NCI-H460 (cell line): ENCODE data around the gene GLI2. TPM values are rescaled to one million over a fixed set of nuclear protein-coding genes. Genes with fewer than 3 reads are reported as not detected.

ENCODE experiments used
- DNase-seq: peaks from one replicate; pipeline ENCODE4 v3.0.0-alpha.2; 2016; ENCODE audit warnings: low read depth; ENCODE audit errors: extremely low read depth
- polyA plus RNA-seq: library from polyadenylated mRNA; depleted of rRNA; stranded (reverse); fragments of >200 nt; gene quantifications from 2 replicates; pipeline ENCODE4 v1.2.3, GENCODE V29; 2014; cell fraction: nucleus; rRNA removed
- total RNA-seq: library from RNA; depleted of rRNA; stranded (reverse); fragments of >200 nt; shearing (Covaris generic); gene quantifications from 2 replicates; pipeline ENCODE4 v1.2.3, GENCODE V29; 2014; rRNA removed

GLI2 gene
- total RNA-seq, result 1.9 and 7.9 TPM in 2 replicates
- 4.7 and 5.7 TPM in 2 replicates for polyA plus RNA-seq

DNA sequence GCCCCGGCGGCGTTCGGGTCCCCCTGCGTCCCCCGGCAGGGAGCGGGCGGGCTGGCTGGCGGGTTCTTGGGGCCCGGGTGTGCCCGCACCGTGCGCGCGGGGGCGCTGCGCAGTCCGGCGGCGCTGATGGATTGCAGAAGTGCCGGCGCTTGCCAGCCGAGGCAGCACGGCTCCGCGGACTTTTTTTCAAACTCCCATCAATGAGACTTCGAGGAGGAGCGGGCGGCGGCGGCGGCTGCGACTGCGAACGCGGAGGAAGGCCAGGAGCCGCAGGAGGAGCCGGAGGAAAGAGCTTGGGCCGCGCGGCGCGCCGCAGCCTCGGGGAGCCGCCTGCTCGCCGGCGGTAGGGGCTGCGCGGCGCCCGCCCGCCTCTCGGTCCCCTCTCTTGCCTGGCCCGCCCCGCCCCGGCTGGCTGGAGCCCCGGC lies at the start of gene GLI2:
Gene GLI2 (plus strand): TSS at position 123 of the 425 bp plus-strand sequence. CDS start 61,453 bp downstream, outside the sequence.
- DNase-seq, result peak; percentile 74

DNA sequence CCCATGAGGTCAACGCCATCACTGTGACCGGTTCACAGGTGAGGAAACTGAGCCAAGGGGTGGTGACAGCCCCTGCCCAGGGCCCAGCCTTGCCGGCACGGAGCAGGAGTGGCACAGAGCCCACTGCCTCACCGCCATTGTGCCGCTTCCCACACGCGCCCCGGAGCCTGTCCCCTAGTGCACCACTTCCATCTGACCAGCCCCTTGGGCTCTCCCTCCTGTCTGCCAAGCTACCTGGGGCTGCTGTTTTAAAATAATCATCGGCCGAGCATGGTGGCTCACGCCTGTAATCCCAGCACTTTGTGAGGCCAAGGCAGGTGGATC lies 49.7 kb upstream of the GLI2 start:
- no peak for DNase-seq

DNA sequence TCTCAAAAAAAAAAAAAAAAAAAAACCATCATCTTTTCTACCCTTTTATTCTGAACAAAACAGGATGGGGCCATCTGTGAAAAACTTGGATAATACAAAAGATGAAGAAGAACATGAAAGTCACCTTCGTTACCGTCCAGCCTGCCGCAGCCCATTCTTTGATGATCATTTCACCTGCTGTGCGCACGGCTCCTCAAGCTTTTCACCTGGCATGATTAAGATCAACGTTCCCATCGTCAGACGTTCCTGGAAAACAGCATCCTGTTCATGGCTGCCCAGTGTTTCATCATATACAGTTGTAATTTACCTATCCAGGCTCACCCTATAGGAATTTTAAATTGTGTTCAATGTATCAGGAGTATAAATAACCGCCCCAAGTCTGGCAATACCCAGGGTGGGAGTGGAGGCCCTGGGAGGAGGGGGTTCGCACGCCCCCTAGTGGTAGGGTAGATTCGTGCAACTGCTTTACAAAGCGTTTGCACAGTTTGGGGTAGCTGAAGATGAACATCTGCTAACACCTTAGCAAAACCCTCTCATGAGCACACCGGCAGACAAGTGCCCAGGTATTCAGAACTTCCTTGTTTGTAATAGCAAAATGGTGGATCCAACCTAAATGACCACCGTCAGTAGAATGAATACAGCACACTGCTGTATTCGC lies 49.0 kb upstream of the GLI2 start:
- DNase-seq, result no peak

DNA sequence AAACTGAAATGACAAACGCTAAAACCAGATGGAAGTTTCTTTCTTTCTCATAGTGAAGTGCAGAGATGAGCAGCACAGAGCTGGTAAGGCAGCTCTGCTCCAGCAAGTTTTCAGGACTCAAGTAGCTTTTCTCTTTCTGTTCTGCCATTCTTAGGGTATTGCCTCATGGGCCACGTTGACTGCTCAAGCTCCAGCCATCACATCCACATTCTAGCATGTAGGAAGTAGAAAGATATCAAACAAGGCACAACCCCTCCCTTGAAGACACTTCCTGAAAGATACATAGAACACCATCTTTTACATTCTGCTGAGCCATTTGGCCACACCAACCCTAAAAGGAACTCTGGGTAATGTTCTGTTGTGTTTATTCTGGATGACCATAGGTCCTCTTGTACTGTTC lies 48.5 kb upstream of the GLI2 start:
- no peak for DNase-seq

DNA sequence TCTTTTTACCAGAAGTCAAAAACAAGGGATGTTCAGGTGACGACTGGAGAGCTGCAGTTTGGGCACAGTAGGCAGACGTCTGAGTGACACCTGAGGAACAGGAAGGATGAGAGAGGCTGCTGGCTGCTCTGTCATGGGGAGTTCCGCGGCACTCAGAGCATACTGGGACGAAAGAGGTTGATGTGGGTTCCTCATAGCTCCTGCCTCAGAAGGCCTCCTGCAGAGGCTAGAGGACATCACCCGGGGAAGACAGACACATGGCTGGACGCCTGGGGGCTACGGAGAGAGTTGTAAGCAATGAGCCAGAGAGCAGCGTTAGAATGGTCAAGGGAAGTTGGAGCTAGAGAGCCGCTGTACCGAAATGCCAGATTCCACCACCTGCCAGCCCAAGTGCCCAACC lies 45.1 kb upstream of the GLI2 start:
- DNase-seq, result no peak

DNA sequence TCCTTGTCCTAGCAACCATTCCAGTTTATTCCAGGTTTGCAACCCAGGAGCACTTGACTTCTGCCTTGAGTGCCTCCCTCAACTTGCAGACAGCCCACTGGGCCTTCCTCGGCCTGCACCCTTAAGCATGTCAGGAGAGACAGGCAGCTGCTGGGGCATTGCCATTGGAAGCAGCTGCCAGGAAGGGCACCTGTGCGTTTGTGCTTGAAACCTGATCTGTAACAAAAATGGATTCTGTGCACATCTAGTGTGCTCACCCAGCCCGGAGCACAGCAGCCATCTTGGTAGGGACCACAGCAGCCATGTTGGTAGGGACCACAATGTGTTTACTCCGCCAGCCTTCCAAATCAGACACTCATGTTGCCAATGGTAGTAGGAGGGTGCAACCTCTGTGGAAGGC lies 44.3 kb upstream of the GLI2 start:
- DNase-seq, result no peak

DNA sequence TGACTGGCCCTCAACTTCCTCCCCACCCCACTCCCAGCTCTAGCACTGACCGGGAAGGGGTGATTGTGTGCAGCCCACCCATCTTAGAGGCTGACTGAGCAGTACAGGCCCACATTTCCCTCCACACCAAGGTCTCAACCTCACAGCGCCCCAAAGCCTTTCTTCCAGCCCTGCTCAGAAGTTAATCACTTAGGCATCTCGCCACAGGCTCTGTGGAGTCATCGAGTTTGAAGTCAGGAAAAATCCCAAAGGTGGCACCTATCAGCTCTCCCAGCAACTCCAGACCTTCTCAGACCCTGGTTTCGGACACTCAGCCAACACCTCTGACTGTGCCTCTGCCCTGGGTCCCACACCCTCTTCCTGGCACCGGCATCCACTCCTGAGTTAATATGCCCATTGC lies 43.0 kb upstream of the GLI2 start:
- no peak for DNase-seq

DNA sequence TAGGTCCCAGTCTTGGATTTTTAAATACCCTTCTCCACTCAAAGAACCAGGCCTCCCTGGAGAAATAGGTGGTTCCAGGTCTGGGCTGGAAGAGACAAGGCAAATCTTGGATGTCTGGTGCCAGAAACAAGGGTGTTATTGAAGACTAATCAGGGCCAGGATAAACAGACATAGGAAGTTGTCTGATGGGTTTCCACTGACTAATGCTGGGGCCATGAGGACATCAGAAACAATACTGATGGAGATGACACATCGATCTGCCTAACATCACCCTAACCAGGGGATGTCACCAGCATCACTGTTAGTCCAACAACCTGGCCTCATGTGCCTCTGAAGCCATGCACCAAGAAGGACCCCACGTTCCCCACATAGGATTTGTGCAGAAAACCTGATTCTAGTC lies 42.5 kb upstream of the GLI2 start:
- DNase-seq, result no peak

DNA sequence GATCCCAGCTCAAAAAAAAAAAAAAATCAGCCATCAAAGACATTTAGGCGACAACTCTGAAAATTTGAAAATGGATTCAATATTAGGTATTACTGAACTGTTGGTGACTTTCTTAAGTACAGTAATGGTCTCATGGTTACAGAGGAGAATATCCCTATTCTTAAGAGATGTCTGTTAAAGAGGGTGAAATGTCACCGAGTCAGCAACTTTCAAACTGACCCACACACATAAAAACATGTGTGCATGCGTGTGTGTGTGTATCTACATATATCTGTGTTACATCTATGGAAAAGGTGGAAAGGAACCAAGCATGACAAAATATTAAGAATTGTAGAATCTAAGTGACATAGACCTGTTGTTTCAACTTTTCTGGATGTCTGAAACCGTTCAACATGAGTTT lies 41.6 kb upstream of the GLI2 start:
- no peak for DNase-seq

DNA sequence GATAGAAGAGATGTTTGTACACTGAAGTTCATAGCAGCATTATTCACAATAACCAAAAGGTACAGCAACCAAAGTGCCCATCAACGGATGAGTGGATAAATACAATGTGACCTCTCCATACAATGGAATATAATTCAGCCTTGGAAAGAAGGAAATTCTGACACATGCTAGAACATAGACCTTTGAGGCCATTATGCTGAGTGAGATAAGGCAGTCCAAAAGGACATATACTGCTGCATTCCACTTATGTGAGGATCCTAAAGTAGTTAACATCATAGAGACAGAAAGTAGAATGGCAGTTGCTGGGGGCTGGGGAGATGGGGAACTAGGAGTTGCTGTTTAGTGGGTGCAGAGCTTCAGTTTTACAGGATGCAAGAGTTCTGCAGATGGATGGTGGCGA lies 38.2 kb upstream of the GLI2 start:
- DNase-seq, result no peak

DNA sequence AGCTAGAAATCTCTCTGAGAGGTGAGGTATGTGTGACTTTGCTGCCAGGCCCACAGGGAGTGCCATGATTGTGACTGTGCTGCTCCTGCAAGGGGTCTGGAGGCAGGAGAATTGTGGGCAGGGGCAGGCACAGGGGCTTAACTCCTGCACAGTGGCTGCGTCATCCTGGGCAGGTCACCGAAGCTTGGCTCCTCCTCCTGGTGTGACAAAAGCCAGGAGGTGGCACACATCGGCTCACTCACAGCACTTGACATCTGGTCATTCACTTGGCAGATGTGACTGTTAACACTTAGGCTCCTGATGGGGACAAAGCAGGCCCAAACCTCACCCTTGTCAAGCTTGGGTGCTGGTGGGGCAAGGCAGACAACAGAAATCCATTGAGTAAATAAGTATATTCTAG lies 36.4 kb upstream of the GLI2 start:
- no peak for DNase-seq

DNA sequence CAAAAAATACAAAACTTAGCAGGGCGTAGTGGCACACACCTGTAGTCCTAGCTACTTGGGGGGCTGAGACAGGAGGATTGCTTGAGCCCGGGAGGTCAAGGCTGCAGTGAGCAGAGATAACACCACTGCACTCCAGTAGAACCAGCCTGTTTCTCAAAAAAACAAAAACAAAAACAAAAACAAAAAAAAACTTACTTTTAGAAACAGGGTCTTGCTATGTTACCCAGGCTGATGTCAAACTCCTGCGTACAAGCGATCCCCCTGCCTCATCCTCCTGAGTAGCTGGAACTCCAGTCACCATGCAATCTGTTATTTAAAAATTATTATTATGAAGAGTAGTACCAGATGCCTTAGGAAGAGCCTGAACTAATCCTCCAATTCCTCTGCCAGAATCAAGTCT lies 35.0 kb upstream of the GLI2 start:
- DNase-seq, result no peak

DNA sequence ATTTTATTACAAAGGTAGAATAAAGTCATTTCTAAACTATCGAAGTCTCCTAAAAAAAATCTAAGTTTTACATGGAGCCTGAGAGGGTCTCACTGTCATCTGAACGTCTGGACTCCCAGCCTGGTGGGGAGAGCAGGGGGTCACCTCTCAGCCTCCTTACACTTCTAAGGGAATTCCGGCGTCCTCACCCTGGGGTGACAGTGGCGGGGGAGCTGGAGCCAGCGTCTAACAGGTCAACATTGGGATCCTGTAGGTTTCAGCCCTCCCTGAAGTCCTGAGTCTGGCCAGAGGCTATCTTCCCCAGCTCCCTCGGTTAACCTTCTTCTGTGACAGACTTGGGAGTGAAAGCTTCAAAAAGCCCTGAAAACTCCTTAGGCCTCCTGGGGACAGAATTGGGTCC lies 34.6 kb upstream of the GLI2 start:
- DNase-seq, result no peak

DNA sequence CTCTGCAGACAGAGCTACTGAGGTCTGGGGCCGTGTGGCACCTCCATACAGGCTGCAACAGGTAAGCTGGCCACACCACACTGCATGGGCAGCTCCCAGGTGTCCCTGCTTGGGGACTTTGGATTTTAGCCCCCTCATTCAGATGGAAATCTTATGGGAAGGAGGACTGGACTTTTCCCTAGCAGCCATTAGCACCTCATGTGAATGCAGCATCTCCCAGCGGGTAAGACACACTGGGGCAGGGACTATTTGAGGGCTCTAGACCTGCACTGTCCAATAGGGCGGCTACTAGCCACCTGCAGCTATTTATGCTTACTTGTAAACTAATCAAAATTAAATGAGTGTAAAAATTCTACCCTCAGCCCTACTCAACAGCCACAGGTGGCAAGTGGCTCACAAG lies 34.2 kb upstream of the GLI2 start:
- DNase-seq, result no peak

DNA sequence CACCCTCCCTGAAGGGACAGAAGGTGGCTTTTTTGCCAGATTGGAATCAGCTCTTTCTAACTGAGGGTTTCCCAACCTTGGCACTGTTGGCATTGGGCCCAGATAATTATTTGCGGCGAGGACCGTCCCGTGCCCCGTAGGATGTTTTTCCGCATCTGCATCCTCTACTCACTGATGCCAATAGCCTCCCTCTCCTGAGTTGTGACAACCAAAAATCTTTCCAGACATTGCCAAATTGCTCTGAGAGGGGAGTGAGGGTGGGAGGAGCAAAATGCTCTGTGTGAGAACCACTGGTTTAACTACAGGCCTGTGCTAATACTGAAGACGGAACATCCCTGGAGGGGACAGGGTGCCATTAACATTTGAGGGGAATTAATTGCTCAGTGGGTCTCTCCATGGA lies 33.6 kb upstream of the GLI2 start:
- DNase-seq, result no peak

DNA sequence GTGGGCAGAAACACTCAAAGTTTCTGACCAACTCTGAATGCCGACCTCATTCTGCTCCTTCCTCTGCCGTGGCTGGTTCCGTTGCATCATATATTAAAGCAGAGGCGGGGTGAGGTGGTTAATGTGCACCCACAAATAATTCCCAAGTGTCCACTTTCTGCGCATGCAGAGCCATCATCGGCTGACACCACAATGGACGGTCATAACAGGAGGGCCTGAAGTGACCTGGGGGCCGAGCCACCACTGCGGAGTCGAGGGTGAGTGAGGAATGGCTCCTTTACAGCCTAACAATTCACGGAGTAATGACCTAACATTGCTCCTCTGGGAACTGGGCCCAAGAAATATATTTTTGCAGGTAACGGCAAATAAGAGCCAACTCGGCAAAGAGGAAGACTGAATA lies 32.9 kb upstream of the GLI2 start:
- no peak for DNase-seq

DNA sequence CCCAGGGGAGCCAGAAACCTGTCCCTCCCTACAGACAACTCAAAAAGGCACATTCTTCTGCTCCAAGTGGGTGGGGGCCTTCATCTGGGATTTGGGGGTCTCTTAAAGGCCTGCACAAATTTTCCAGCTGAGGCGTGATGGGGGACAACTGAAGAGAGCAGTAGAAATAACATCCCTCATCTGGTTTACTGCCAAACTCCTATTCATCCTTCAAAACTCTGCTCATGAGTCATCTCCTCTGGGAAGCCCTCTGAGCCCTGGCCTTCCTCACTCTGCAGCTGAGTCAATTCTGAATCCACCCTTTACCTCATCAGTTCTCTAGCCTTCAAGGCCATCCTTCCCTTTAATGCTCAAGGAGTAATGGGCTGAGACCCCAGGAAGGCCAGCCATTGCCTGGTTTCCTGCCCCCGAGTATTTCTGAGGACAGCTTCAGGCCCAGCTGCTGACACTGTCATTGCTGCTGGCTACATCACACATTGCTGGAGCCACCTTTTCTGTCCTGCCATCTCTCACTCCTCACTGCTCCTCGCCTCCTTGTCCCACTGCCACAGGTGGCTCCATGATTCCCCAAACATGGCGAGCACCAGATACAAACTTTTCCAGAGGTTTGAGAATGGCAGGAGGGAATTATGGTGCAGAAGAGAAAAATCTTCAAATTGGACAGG lies 32.2 kb upstream of the GLI2 start:
- DNase-seq, result peak; percentile 66

DNA sequence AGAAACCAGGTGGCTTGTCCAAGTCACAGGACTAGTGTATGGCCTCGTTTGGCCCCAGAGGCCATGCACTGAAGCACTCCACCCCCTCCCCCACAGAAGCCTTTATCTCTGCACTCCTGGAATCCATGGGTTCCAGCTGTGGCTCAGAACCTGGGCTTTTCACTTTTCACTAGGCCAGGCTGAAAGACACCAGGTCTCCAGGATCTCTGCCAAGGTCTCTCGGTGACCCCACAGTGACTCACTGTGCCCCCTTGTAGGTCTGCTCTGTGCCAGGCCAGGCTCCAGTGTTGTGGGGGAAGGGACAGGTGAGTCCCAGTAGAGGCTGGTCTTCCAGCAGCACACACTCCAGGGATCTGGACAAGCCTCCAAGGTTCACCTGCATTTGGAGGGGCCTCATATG lies 31.0 kb upstream of the GLI2 start:
- DNase-seq, result no peak

DNA sequence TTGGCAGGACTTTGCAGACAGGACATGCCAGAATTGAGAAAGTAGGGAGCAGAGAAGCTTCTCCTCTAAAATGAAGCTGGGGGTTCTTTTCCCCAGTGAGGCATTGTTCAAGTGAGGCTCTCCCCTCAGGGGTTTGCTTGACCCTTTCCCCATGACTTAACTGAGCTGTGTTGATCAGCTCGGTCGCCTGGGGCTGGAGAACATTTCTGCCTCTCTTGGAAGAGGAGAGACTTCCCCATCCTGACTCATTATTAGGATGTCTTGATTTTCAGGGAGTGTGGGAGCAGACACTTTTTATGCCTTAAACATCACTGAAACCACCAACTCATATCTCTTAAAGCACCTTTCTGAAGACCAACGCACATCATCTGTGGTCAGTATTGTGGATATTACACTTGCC lies 27.9 kb upstream of the GLI2 start:
- no peak for DNase-seq

DNA sequence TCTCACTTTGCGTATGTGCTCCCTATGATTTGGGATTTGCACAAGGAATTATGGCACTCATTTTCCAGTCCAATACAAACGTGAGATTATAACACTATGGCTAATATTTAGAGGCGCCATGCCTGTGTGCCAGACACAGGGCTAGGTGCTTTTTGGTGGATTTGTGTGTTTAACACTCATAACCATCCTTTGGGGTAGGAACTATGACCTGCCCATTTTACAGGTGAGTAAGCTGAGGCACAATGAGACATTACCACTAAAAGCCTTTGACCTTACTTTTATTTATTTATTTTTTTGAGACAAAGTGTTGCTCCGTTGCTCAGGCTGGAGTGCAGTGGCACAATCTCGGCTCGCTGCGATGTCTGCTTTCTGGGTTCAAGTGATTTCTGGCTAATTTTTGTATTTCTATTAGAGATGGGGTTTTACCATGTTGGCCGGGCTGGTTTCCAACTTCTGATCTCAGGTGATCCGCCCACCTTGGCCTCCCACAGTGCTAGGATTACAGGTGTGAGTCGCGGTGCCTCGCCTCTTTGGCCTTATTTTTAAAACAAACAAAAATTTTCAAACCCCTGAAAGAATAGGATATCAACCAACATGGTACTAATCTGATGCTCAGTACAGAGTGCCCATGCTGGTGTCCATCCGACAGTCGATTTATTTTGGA lies 26.6 kb upstream of the GLI2 start:
- DNase-seq, result no peak

DNA sequence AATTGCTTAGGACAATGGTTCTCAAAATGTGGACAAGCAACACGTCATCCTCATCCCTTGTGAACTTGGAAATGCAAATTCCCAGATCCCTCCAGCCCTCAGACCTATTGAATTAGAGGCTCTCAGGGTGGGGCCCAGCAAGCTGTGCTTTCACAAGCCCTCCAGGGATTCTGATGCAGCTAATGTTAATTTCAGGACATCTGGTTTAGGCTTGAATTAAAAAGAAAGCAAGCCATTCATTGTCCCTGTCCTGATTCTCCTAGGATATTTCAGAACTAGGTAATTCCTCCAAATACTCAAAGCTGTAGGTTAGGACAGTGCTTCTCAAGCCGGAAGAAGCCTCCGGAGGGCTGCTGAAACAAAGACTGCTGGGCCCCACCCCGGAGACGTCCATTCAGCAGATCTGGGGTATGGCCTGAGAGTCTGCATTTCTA lies 26.0 kb upstream of the GLI2 start:
- DNase-seq, result no peak

DNA sequence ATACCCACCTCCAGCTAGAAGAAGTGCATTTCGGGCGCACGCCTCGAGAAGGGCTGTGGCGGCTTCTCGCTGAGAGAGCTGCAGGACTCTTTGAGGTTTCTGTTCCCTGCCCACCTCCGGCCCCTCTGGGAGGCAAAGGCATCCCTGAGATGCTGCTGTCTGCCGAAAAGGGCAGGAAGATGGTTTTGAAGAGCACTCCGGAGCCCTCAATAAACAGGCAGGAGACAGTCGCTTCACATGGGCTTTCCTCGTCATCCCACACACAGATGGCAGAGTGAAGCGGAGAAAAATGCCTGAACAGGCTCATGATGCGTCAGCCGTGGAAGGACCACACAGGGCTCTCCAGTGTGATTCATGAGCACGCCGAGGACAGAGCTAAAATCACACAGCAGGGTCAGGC lies 25.4 kb upstream of the GLI2 start:
- DNase-seq, result no peak
